Measurements from ENCODE around the gene TRIM7.
A peak's percentile ranks its signal among the peaks of the same experiment; 100 is the strongest.
"Not testable (repeated sequence)": the region's sequence is repeated elsewhere in the genome, so short reads cannot be mapped to it uniquely, and the experiment has no call there.

Gene TRIM7

GRCh38 chr5:181193656-181194055 is 11.3 kb downstream of the TRIM7 start:
- no peak for DNase-seq (ENCODE audit: low spot score)

- DNase-seq (ENCODE audit: low spot score), result no peak
Measured at GRCh38 chr5:181192337-181193046, 12.5 kb downstream of the TRIM7 start.

GRCh38 chr5:181191526-181192336 is 13.3 kb downstream of the TRIM7 start:
- DNase-seq (ENCODE audit: low spot score), result peak; percentile 95

GRCh38 chr5:181190711-181191525 is 14.1 kb downstream of the TRIM7 start:
- no peak for DNase-seq (ENCODE audit: low spot score)

GRCh38 chr5:181189962-181190710 is 14.9 kb downstream of the TRIM7 start:
- no peak for DNase-seq (ENCODE audit: low spot score)

- peak; percentile 50 for DNase-seq (ENCODE audit: low spot score)
Measured at GRCh38 chr5:181189363-181189961, 15.5 kb downstream of the TRIM7 start.

- peak; percentile 87 for DNase-seq (ENCODE audit: low spot score)
Measured at GRCh38 chr5:181188700-181189362, 16.2 kb downstream of the TRIM7 start.

GRCh38 chr5:181187500-181188213 is 17.3 kb downstream of the TRIM7 start:
- DNase-seq (ENCODE audit: low spot score), result peak; percentile 87

- DNase-seq (ENCODE audit: low spot score), result no peak
Measured at GRCh38 chr5:181186986-181187499, 18.0 kb downstream of the TRIM7 start.

GRCh38 chr5:181186022-181186421 is 19.0 kb downstream of the TRIM7 start:
- no peak for DNase-seq (ENCODE audit: low spot score)

- DNase-seq (ENCODE audit: low spot score), result no peak
Measured at GRCh38 chr5:181185560-181185959, 19.4 kb downstream of the TRIM7 start.

GRCh38 chr5:181184845-181185216 is 20.2 kb downstream of the TRIM7 start:
- no peak for DNase-seq (ENCODE audit: low spot score)

- no peak for DNase-seq (ENCODE audit: low spot score)
Measured at GRCh38 chr5:181182651-181183050, 22.3 kb downstream of the TRIM7 start.

GRCh38 chr5:181181650-181182565 is 23.1 kb downstream of the TRIM7 start:
- DNase-seq (ENCODE audit: low spot score), result peak; percentile 65

GRCh38 chr5:181177559-181177958 is 27.4 kb downstream of the TRIM7 start:
- DNase-seq (ENCODE audit: low spot score), result not testable (repeated sequence)

GRCh38 chr5:181176254-181176952 is 28.6 kb downstream of the TRIM7 start:
- DNase-seq (ENCODE audit: low spot score), result no peak

GRCh38 chr5:181173420-181174342 is 31.3 kb downstream of the TRIM7 start:
- peak; percentile 84 for DNase-seq (ENCODE audit: low spot score)
